IPS-18c (cell line): ENCODE results near the gene STAM.

ENCODE experiments used
- H3K4me3 ChIP-seq: 2 replicates; pipeline ENCODE4 v1.7.0; 2013; ENCODE audit warnings: low read depth, mild to moderate bottlenecking, low read length, moderate library complexity; ENCODE audit not compliant: insufficient read depth
- H3K9me3 ChIP-seq: one replicate; pipeline ENCODE4 v1.6.1; 2013; ENCODE audit warnings: mild to moderate bottlenecking, low read length, moderate library complexity; ENCODE audit not compliant: control insufficient read depth, insufficient read depth

STAM gene

DNA sequence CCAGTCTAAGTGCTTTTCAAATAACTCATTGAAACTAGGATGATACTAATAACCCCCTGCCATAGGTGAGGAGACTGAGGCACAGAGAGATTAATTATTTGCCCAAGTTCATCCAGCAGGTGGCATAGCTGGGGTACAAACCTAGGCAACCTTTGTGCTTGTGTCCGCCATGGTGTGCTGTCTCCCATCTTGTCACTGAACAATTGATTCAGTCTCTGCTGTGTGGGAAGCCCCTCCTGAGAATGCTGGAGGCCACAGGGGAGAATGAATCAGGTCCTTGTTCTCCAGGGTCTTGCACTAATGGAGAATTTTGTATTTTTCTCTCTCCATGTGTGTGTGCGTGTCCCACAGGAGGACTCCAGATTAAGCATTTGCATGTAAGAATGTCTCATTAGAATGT is 92.3 kb downstream of the STAM start:
- no peak overlapping the region for H3K4me3 ChIP-seq
- no peaks in the 10 kb centered on the region for H3K9me3 ChIP-seq

GRCh38 chr10:17737027-17737965 is 93.3 kb downstream of the STAM start:
- Histone ChIP-seq H3K9me3 (no peaks in the 10 kb centered on the region), H3K4me3 (no peak overlapping the region)

DNA sequence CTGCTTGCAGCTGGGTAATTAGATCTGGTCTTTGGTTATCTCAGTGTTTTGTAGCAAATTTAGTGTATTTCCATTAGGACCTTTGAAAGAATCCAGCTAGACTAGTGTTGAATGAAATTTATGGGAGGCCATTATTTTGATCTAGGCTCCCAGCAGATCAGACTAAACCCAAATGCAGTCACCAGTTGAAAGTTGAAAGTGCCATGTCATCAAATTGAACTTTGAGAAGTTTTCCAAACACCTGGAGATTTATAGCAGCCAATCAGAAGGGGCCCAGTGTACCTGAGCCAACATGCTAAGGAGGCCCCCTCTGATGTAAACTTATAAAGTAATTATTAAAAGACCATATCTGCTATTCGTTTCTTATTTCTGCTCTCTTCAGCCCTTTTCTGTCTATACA is 96.7 kb downstream of the STAM start:
- Histone ChIP-seq H3K4me3 (no peak overlapping the region), H3K9me3 (no peaks in the 10 kb centered on the region)

DNA sequence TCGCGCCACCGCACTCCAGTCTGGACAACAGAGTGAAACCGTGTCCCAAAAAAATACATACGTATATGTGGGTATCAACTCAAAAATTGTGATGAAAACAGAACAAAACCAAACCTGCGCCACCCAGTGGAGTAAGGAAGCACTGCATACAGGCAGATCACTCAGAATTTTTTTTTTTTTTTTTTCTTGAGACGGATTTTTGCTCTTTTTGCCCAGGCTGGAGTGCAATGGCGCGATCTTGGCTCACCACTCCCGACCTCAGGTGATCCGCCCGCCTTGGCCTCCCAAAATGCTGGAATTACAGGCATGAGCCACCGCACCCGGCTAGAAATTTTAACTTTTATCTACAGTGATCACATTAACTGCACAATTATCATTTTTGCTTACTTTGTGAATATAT is 99.0 kb downstream of the STAM start:
- Histone ChIP-seq H3K4me3 (no peak overlapping the region), H3K9me3 (no peaks in the 10 kb centered on the region)

- H3K4me3 ChIP-seq: no peak overlapping the region
- no peaks in the 10 kb centered on the region for H3K9me3 ChIP-seq
Observed at GRCh38 chr10:17743437-17743836, 99.5 kb downstream of the STAM start.

- no peaks in the 10 kb centered on the region for H3K9me3 ChIP-seq
- no peak overlapping the region for H3K4me3 ChIP-seq
Observed at GRCh38 chr10:17744341-17744861, 100.5 kb downstream of the STAM start.

- Histone ChIP-seq H3K9me3 (no peaks in the 10 kb centered on the region), H3K4me3 (no peak overlapping the region)
Observed at GRCh38 chr10:17747883-17748550, 104.1 kb downstream of the STAM start.

GRCh38 chr10:17749890-17750289 is 105.9 kb downstream of the STAM start:
- no peak overlapping the region for H3K4me3 ChIP-seq
- H3K9me3 ChIP-seq: no peaks in the 10 kb centered on the region

GRCh38 chr10:17751781-17752445 is 108.0 kb downstream of the STAM start, which contains the start of gene TMEM236:
TSS of gene TMEM236 (plus strand) at chr10:17752201. CDS start at chr10:17752296, 95 bp downstream.
- H3K9me3 ChIP-seq: no peaks in the 10 kb centered on the region
- H3K4me3 ChIP-seq: no peak within 1 kb of the TSS

- no peak overlapping the region for H3K4me3 ChIP-seq
- no peaks in the 10 kb centered on the region for H3K9me3 ChIP-seq
Observed at GRCh38 chr10:17756557-17757217, 112.7 kb downstream of the STAM start.

GRCh38 chr10:17758200-17758599 is 114.2 kb downstream of the STAM start:
- no peaks in the 10 kb centered on the region for H3K9me3 ChIP-seq

GRCh38 chr10:17758896-17759295 is 114.9 kb downstream of the STAM start:
- no peaks in the 10 kb centered on the region for H3K9me3 ChIP-seq
- H3K4me3 ChIP-seq: no peak overlapping the region

More at GRCh38 chr10:17758200-17758599, 114.2 kb downstream of the STAM start:
- H3K4me3 ChIP-seq: no peak overlapping the region

DNA sequence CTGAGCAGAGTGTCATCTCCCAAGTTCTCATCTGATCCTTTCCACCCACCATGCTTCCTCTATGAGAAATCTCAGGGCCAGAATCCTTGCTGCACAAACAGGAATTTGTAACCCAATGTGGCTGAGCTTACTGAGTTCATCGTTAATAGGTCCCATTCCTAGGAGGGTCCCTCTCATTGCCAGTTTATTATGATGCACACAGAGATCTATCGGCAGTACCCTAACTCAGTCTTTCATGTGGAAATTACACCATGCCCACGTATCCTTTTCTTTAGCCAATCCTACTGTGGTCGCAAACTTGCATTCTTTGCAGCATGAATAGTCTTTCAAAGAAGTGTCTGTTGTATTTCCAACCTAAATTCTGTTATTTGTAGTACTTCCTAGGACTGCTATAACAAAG is 120.2 kb downstream of the STAM start:
- Histone ChIP-seq H3K9me3 (peaks cover 2% of the 10 kb centered on the region), H3K4me3 (no peak overlapping the region)

DNA sequence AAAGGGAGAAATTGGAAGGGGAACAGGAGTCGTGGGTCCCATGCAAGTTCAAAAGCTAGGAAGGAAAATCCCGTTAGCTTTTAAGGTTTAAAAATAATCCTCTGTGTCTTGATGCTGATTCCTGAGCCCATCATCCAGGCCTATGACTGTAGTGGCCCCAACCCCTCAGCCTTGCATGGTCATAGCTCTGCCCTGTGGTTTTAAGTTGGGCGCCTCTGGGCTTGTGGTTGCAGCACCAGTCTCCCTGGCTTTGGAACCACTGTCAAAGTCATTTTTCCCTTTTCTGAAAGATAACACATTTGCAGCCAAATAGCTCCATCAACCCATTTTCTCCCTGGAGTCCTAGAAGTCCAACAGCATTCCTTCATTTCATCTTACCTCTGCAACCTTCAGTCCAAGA is 121.7 kb downstream of the STAM start:
- Histone ChIP-seq H3K4me3 (no peak overlapping the region), H3K9me3 (peaks cover 2% of the 10 kb centered on the region)
